Activated CD8-positive, alpha-beta T cell treated with anti-CD3 and anti-CD28 coated beads, Interleukin-2, amount 10 ng/mL, durations not matched to agents 7 days and 5 days (primary cell): ENCODE data around the gene FHOD3. TPM values are rescaled to one million over a fixed set of nuclear protein-coding genes. Genes with fewer than 3 reads are reported as not detected.
A peak's percentile ranks its signal among the peaks of the same experiment; 100 is the strongest.
"Not testable (repeated sequence)": the region's sequence is repeated elsewhere in the genome, so short reads cannot be mapped to it uniquely, and the experiment has no call there.

Source experiments
- ATAC-seq: fragments of 150-1000 bp; cut with Tn5 transposase; one replicate; pipeline ENCODE4 v1.10.0; 2021; ENCODE audit warnings: moderate library complexity
- CTCF ChIA-PET: fragments of 350-600 bp; sonication (Branson Sonifier 250); formaldehyde crosslinking; loops from one replicate; lab custom pipeline; 2021; ENCODE audit warnings: antibody characterized with exemption; lab: Charles Lee
- POLR2A ChIA-PET: fragments of 350-600 bp; sonication (Branson Sonifier 250); formaldehyde crosslinking; loops from one replicate; lab custom pipeline; 2021; ENCODE audit warnings: antibody characterized with exemption; lab: Charles Lee
- DNase-seq: peaks from one replicate; pipeline ENCODE4 v3.0.0-alpha.2; 2020
- H3K27ac Mint-ChIP-seq: one replicate; pipeline ENCODE4 v1.8.0; 2021; ENCODE audit warnings: mild to moderate bottlenecking, mixed read lengths
- H3K27me3 Mint-ChIP-seq: one replicate; pipeline ENCODE4 v1.8.0; 2021; ENCODE audit warnings: low read depth, mixed read lengths
- H3K36me3 Mint-ChIP-seq: one replicate; pipeline ENCODE4 v1.8.0; 2021; ENCODE audit warnings: low read depth, mixed read lengths
- H3K4me1 Mint-ChIP-seq: one replicate; pipeline ENCODE4 v1.8.0; 2021; ENCODE audit warnings: low read depth, mixed read lengths
- H3K4me3 Mint-ChIP-seq: one replicate; pipeline ENCODE4 v1.8.0; 2021; ENCODE audit warnings: mild to moderate bottlenecking, mixed read lengths
- H3K9me3 Mint-ChIP-seq: one replicate; pipeline ENCODE4 v1.8.0; 2022; ENCODE audit warnings: mixed read lengths; ENCODE audit not compliant: insufficient read depth
- total RNA-seq, 2 experiments: library from RNA; stranded (reverse); gene quantifications; one replicate each; pipeline ENCODE4 v1.2.3, GENCODE V29; 2021

The FHOD3 gene
- total RNA-seq, 2 experiments from 2014 or later, result not detected

DNA sequence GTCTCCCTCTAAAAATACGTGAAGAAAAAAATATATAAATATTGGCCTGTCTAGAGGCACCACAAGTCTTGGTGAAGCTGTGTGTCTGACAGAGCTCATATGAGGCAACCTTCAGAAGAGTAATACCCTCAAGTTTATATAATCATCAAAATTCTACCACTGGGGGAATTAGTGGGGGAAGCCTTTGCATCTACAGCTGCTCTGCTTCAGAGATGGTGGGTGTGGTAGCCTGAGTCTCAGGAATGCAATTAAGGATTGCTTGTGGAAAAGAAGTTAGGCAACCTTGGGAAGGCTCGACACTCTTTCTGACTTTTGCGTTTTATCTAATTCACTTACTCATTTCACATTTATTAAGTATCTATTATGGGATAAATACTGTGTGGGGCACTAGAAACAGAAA, 513.9 kb downstream of the FHOD3 start:
- Mint-ChIP-seq H3K36me3 (peaks cover 47% of the 10 kb centered on the region), H3K27ac (no peak overlapping the region), H3K4me1 (peaks cover 3% of the 10 kb centered on the region), H3K9me3 (no peaks in the 10 kb centered on the region), H3K27me3 (no peaks in the 10 kb centered on the region), H3K4me3 (no peak overlapping the region)
- ChIA-PET CTCF (interaction anchor here (1.4 to 5.3 kb wide), 2 partner anchors 17 to 124 kb away, joined by 6 to 50 read pairs; partner anchors contain the start of genes KIAA1328 and TPGS2), POLR2A (no interaction called here)
- DNase-seq, result no peak
- no peak for ATAC-seq

DNA sequence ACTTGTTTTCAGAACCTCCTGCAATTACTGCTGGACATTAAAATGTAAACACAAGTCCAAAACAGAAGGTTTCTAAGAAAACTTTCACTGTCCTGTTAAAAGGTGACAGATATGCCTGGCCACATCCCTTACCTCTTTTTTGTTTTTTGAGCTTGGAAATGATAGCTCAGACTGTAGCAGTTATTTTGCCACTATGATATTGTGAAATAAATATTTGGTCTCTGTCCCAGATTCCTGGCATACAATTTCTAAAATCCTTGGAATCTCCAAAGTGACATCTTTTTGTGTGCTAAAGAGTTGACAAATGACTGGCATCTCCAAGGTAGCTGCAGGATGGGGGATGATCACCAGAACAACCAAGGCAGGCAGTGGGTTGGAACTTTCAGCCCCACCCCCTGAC, 514.4 kb downstream of the FHOD3 start:
- CTCF ChIA-PET, result interaction anchor here (5.3 kb wide), 1 partner anchor 125 kb away, joined by 50 read pairs; no protein-coding TSS in a partner anchor
- H3K9me3 Mint-ChIP-seq, result no peaks in the 10 kb centered on the region
- H3K4me1 Mint-ChIP-seq, result peaks cover 3% of the 10 kb centered on the region
- H3K27me3 Mint-ChIP-seq, result no peaks in the 10 kb centered on the region
- H3K4me3 Mint-ChIP-seq, result no peak overlapping the region
- POLR2A ChIA-PET, result interaction anchor here (0.8 kb wide), 1 partner anchor 17 kb away, joined by 3 read pairs; the partner anchor contains the start of genes KIAA1328 and TPGS2
- ATAC-seq (no peak), DNase-seq (no peak)
- H3K36me3 Mint-ChIP-seq, result peaks cover 47% of the 10 kb centered on the region
- H3K27ac Mint-ChIP-seq, result no peak overlapping the region

DNA sequence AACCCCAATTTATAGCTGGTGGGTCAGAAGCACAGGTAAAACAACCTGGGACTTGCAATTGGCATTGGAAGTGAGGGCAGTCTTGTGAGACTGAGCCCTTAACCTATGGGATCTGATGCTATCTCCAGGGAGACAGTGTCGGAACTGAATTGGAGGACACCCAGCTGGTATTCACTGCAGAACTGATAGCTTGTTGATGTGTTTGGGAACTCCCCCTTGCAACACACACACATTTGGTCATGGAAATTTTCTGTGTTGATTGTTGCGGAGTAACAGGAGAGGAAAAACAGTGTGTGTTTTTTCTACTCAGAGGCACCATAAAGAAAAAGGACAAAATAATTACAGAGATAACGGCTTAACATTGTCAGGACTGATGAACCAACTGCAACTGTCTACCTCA, 515.2 kb downstream of the FHOD3 start:
- Mint-ChIP-seq H3K9me3 (no peaks in the 10 kb centered on the region), H3K36me3 (peaks cover 43% of the 10 kb centered on the region), H3K4me3 (no peak overlapping the region), H3K4me1 (peaks cover 3% of the 10 kb centered on the region), H3K27me3 (no peaks in the 10 kb centered on the region), H3K27ac (no peak overlapping the region)
- no peak for ATAC-seq
- DNase-seq, result no peak
- ChIA-PET POLR2A (interaction anchor here (0.8 kb wide), 1 partner anchor 16 kb away, joined by 3 read pairs; the partner anchor contains the start of genes KIAA1328 and TPGS2), CTCF (interaction anchor here (0.7 to 5.3 kb wide), 2 partner anchors 125 kb away, joined by 4 to 50 read pairs; no protein-coding TSS in a partner anchor)

DNA sequence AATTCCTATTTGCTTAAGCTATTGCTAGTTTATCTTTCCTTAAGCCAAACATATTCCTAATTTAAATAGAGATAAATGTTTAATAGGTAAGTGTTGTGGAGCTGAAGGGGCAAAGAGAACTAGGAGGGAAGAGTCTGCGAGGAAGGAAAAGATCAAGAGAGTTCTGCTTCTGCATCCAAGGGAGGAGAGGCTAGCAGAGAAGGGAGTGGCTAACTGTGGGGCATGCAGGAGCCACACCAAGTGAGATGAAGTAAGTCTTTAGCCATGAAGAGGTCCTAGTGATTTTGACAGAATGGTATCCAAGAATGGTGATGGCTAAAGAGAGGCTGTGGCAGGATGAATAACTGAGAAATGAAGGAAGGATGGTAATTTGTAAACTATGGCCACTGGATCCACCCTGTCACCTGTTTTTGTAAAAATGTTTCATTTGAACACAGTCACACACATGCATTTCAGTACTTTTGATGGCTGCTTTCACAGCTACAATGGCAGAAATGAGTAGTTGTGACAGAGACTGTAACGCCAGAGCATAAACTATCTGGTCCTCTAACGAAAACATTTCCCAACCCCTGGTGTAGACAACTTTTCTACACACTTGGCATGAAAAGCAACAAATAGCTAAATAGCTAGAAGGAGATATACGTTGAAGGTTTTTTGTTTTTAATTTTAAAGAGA, 515.7 kb downstream of the FHOD3 start:
- Mint-ChIP-seq H3K27me3 (no peaks in the 10 kb centered on the region), H3K4me1 (peaks cover 3% of the 10 kb centered on the region), H3K4me3 (no peak overlapping the region), H3K36me3 (peaks cover 43% of the 10 kb centered on the region), H3K9me3 (no peaks in the 10 kb centered on the region), H3K27ac (peak overlapping the region; percentile 19)
- DNase-seq (no peak), ATAC-seq (no peak)
- ChIA-PET POLR2A (no interaction called here), CTCF (interaction anchor here (0.7 kb wide), 1 partner anchor 126 kb away, joined by 4 read pairs; no protein-coding TSS in a partner anchor)

DNA sequence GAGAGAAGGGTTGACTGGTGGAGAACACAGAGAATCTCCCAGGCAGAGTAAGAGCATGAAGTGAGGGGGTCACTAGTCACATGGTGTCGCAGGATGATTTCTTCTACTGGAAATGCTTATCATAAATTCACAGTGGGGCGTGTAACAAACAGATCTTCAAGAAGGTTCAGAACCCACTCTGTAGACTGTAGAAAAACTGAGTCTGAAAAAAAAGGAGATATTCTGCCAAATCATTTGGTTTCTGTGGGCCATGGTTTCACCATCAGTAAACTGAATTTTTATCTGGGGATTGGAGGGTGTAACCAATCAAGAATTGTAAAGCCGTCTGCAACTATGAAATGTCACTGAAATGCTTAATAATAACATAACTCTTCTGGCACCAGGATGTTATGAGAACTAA, 516.3 kb downstream of the FHOD3 start:
- H3K36me3 Mint-ChIP-seq, result peaks cover 43% of the 10 kb centered on the region
- no peak overlapping the region for H3K4me3 Mint-ChIP-seq
- ATAC-seq, result no peak
- POLR2A ChIA-PET, result no interaction called here
- no peaks in the 10 kb centered on the region for H3K9me3 Mint-ChIP-seq
- H3K27me3 Mint-ChIP-seq, result no peaks in the 10 kb centered on the region
- peaks cover 3% of the 10 kb centered on the region for H3K4me1 Mint-ChIP-seq
- H3K27ac Mint-ChIP-seq, result no peak overlapping the region
- CTCF ChIA-PET, result no interaction called here
- no peak for DNase-seq

DNA sequence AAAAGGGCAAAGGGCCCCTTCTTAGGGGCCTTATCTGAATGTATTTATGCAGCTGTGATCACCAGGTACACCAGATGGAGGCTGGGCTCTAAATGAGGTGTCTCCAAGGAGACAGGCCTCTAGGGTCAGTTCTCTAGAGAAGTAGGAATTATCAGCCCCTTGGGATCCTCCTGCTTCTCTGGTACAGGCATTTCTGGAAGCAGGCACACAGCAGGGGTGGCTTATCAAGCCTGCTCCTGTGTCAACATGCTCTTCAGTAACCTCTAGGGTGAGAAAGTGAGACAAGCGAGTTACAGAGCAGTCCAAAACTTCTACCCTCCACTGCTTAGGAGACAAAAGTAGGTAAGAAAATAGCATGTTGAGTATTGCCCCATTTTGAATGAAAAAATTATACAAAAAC, 517.5 kb downstream of the FHOD3 start:
- Mint-ChIP-seq H3K27me3 (no peaks in the 10 kb centered on the region), H3K4me3 (no peak overlapping the region), H3K27ac (no peak overlapping the region), H3K9me3 (no peaks in the 10 kb centered on the region), H3K4me1 (no peaks in the 10 kb centered on the region), H3K36me3 (peaks cover 48% of the 10 kb centered on the region)
- no peak for DNase-seq
- no peak for ATAC-seq
- ChIA-PET CTCF (no interaction called here), POLR2A (no interaction called here)

DNA sequence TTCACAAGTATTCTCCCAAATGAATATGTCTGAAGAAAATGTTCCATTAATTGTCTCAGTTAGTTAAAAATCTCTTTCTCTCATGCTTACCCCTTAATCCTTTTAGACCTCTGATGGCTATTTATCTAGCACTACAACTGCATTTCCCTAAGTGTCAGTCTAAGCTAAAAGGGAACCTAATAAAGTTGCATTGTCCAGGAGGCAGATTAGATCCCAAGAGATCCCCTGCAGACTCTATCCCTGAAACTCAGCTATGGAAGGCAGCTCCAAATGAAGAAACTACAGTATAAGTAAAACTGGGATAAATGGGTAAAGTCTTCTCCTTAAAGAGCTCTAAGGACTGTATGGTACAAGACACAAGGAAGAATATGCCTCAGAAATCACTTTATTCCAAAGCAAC, 518.6 kb downstream of the FHOD3 start:
- H3K4me3 Mint-ChIP-seq, ATAC-seq, H3K27me3 Mint-ChIP-seq, POLR2A ChIA-PET, H3K9me3 Mint-ChIP-seq, DNase-seq, H3K4me1 Mint-ChIP-seq: not testable (repeated sequence)
- Mint-ChIP-seq H3K36me3 (peaks cover 52% of the 10 kb centered on the region), H3K27ac (peak overlapping the region; percentile 2)
- CTCF ChIA-PET, result interaction anchor here (1.2 kb wide), 1 partner anchor 13 kb away, joined by 3 read pairs; the partner anchor contains the start of genes KIAA1328 and TPGS2

DNA sequence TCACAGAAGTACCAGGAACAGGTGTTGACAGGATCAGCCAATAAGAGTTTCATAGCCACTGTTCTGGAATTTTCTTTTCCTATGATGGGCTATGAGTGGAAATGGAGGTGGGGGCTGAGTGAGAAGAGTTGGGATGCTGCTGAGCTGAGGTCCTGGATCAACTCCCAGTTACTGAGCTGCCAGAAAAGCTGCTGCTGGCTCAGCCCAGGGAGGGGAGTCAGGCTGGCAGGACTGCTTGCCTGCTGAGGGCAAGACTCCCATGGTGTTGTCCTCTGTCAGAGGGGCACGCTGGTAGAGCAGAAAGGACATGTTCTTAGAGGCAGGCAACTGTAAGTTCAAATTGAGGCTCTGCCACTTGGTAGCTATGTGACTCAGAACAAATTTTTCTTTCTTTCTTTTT, 519.5 kb downstream of the FHOD3 start:
- H3K4me3 Mint-ChIP-seq, result no peak overlapping the region

DNA sequence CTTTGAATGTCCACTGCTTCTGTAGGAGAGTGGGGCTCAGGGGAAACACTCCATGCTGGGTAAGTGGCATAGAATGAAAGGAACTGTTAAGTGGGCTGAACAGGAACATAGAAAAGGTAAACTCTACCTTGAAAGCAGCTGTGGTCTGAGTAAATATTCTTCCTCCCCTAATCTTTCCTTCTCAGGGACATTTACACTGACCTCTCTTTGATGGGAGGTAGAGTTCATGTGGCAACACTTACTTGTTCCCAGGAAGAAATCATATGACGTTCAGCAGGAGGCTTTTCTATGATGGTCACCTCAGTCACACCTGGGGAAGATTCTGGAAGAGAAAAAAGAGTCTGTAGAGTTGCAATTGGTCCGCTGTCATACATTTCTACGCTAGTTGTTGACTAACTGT, 521.1 kb downstream of the FHOD3 start:
- no peak overlapping the region for H3K4me3 Mint-ChIP-seq
- ATAC-seq (no peak), DNase-seq (no peak)
- no peaks in the 10 kb centered on the region for H3K27me3 Mint-ChIP-seq
- POLR2A ChIA-PET, result no interaction called here
- H3K36me3 Mint-ChIP-seq, result peaks cover 52% of the 10 kb centered on the region
- no peak overlapping the region for H3K27ac Mint-ChIP-seq
- no peaks in the 10 kb centered on the region for H3K9me3 Mint-ChIP-seq
- CTCF ChIA-PET, result interaction anchor here (0.8 kb wide), 1 partner anchor 15 kb away, joined by 3 read pairs; no protein-coding TSS in a partner anchor
- peaks cover under 1% of the 10 kb centered on the region for H3K4me1 Mint-ChIP-seq

More for the DNA sequence above, 519.5 kb downstream of the FHOD3 start:
- H3K9me3 Mint-ChIP-seq, result no peaks in the 10 kb centered on the region
- H3K27ac Mint-ChIP-seq, result no peak overlapping the region
- ChIA-PET CTCF (interaction anchor here (1.0 to 1.3 kb wide), 2 partner anchors 9 to 12 kb away, joined by 3 read pairs; partner anchors contain the start of genes KIAA1328 and TPGS2), POLR2A (no interaction called here)
- no peaks in the 10 kb centered on the region for H3K4me1 Mint-ChIP-seq
- no peak for DNase-seq
- no peaks in the 10 kb centered on the region for H3K27me3 Mint-ChIP-seq
- H3K36me3 Mint-ChIP-seq, result peaks cover 59% of the 10 kb centered on the region
- no peak for ATAC-seq

DNA sequence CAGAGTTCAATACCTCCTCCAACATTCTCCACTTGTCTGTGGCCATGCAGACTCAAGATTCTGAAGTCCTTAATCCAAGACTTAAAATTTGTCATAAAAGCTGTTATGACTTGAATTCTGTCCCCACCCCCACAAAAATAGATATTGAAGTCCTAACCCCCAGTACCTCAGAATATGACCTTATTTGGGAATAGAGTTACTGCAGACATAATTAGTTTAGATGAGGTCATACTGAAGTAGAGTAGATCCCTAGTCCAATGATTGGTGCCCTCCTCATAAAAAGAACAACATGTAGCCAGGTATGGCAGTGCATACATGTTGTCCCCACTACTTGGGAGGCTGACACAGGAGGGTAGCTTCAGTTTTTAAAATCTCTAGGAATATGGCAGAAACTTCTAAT, 522.1 kb downstream of the FHOD3 start:
- H3K9me3 Mint-ChIP-seq, result no peaks in the 10 kb centered on the region
- CTCF ChIA-PET, result no interaction called here
- DNase-seq (no peak), ATAC-seq (no peak)
- H3K4me3 Mint-ChIP-seq, result no peak overlapping the region
- peaks cover 10% of the 10 kb centered on the region for H3K4me1 Mint-ChIP-seq
- POLR2A ChIA-PET, result interaction anchor here (1.2 kb wide), 1 partner anchor 9 kb away, joined by 3 read pairs; the partner anchor contains the start of genes KIAA1328 and TPGS2
- no peaks in the 10 kb centered on the region for H3K27me3 Mint-ChIP-seq
- no peak overlapping the region for H3K27ac Mint-ChIP-seq
- peaks cover 53% of the 10 kb centered on the region for H3K36me3 Mint-ChIP-seq

DNA sequence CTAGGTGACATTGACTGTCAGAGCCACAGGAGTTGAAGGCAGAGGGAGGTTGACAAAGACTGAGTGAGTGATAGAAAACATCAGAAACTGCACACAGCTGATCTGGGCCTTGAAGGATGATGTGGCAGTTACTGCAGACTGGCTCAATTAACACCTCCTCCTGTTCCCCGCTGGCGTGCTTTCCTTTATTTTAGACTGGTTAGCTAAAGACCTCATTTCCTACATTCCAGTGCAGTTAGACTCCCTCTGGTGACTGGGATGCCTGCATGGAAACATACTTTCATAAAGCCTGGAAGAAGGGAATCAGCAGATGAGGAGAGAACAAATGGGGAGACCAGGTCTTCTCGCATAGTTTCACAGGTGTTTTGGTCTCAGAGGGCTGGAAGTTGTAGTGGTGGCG, 524.2 kb downstream of the FHOD3 start:
- Mint-ChIP-seq H3K27me3 (no peaks in the 10 kb centered on the region), H3K27ac (no peak overlapping the region), H3K4me1 (peaks cover 17% of the 10 kb centered on the region), H3K9me3 (no peaks in the 10 kb centered on the region), H3K36me3 (peaks cover 54% of the 10 kb centered on the region), H3K4me3 (no peak overlapping the region)
- ATAC-seq, result no peak
- no peak for DNase-seq
- ChIA-PET POLR2A (no interaction called here), CTCF (no interaction called here)

DNA sequence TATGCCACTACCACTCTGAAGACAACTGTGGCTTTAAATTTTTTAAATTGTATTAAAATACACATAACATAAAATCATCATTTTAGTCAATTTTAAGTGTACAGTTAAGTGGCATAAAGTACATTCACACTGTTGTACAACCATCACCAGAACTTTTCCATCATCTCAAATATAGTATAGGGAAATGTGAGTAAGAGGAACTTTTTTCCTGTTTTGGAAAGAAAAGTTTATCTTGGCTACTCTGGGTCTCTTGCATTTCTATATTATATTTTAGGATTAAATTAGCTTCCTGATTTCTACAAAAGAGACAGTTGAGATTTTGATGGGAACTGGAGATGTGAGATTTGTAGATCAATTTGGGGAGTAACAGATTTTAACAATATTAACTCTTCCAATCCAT, 528.0 kb downstream of the FHOD3 start:
- Mint-ChIP-seq H3K4me1 (peaks cover 38% of the 10 kb centered on the region), H3K36me3 (peaks cover 42% of the 10 kb centered on the region), H3K27me3 (no peaks in the 10 kb centered on the region), H3K4me3 (no peak overlapping the region), H3K27ac (no peak overlapping the region), H3K9me3 (no peaks in the 10 kb centered on the region)
- no peak for ATAC-seq
- ChIA-PET POLR2A (no interaction called here), CTCF (no interaction called here)
- no peak for DNase-seq
